ENCODE results near the gene GMDS. TPM values are rescaled to one million over a fixed set of nuclear protein-coding genes. Genes with fewer than 3 reads are reported as not detected.

Gene GMDS
- total RNA-seq, 2 experiments from 2014 or later, result 13.9 to 16.4 TPM

GRCh38 chr6:2147766-2148448 is 97.5 kb downstream of the GMDS start:
- CTCF ChIA-PET, result no interaction called here
- Mint-ChIP-seq H3K9me3 (no peaks in the 10 kb centered on the region), H3K4me1 (ENCODE audit: low read depth) (no peaks in the 10 kb centered on the region), H3K36me3 (ENCODE audit: low read depth) (no peaks in the 10 kb centered on the region), H3K4me3 (no peak overlapping the region), H3K27me3 (no peaks in the 10 kb centered on the region), H3K27ac (no peak overlapping the region)
- no peak overlapping the region for H3K27ac ChIP-seq (ENCODE audit: low read depth in 1 of 2, low read length in 2 of 2)
- TF ChIP-seq CTCF (IDR thresholded peaks at IDR 0.05), result no peak
- POLR2A ChIA-PET, result no interaction called here
- no peaks in the 10 kb centered on the region for H3K4me1 ChIP-seq (ENCODE audit: insufficient read depth, low read length)
- DNase-seq (no peak), ATAC-seq (ENCODE audit: poor library complexity) (no peak)
- H3K36me3 ChIP-seq (ENCODE audit: insufficient read depth, low read length), result no peaks in the 10 kb centered on the region
- H3K27me3 ChIP-seq (ENCODE audit: control insufficient read depth in 1 of 2, insufficient read depth in 2 of 2, low read length in 2 of 2), result no peaks in the 10 kb centered on the region
- no peak overlapping the region for H3K4me3 ChIP-seq (ENCODE audit: low read length)
- intact Hi-C loops (cut with DNase I, micrococcal nuclease), result no loop called here
- no peaks in the 10 kb centered on the region for H3K9me3 ChIP-seq (ENCODE audit: control insufficient read depth in 1 of 2, insufficient read depth in 1 of 2, low read length in 2 of 2)

- Histone ChIP-seq H3K27me3 (ENCODE audit: control insufficient read depth in 1 of 2, insufficient read depth in 2 of 2, low read length in 2 of 2) (no peaks in the 10 kb centered on the region), H3K36me3 (ENCODE audit: insufficient read depth, low read length) (no peaks in the 10 kb centered on the region), H3K4me3 (ENCODE audit: low read length) (no peak overlapping the region), H3K27ac (ENCODE audit: low read depth in 1 of 2, low read length in 2 of 2) (no peak overlapping the region), H3K9me3 (ENCODE audit: control insufficient read depth in 1 of 2, insufficient read depth in 1 of 2, low read length in 2 of 2) (no peaks in the 10 kb centered on the region), H3K4me1 (ENCODE audit: insufficient read depth, low read length) (no peaks in the 10 kb centered on the region)
- Mint-ChIP-seq H3K4me1 (ENCODE audit: low read depth) (peaks cover 1% of the 10 kb centered on the region), H3K36me3 (ENCODE audit: low read depth) (no peaks in the 10 kb centered on the region), H3K9me3 (no peaks in the 10 kb centered on the region), H3K27ac (no peak overlapping the region), H3K27me3 (no peaks in the 10 kb centered on the region), H3K4me3 (no peak overlapping the region)
- ChIA-PET POLR2A (no interaction called here), CTCF (no interaction called here)
- DNase-seq, result no peak
- intact Hi-C loops (cut with DNase I, micrococcal nuclease), result no loop called here
- ATAC-seq (ENCODE audit: poor library complexity), result no peak
- no peak for TF ChIP-seq CTCF (IDR thresholded peaks at IDR 0.05)
Measured at GRCh38 chr6:2147261-2147660, 98.1 kb downstream of the GMDS start.

- Histone ChIP-seq H3K27ac (ENCODE audit: low read depth in 1 of 2, low read length in 2 of 2) (no peak overlapping the region), H3K27me3 (ENCODE audit: control insufficient read depth in 1 of 2, insufficient read depth in 2 of 2, low read length in 2 of 2) (no peaks in the 10 kb centered on the region), H3K9me3 (ENCODE audit: control insufficient read depth in 1 of 2, insufficient read depth in 1 of 2, low read length in 2 of 2) (no peaks in the 10 kb centered on the region), H3K4me3 (ENCODE audit: low read length) (no peak overlapping the region), H3K4me1 (ENCODE audit: insufficient read depth, low read length) (no peaks in the 10 kb centered on the region), H3K36me3 (ENCODE audit: insufficient read depth, low read length) (no peaks in the 10 kb centered on the region)
- peaks cover 14% of the 10 kb centered on the region for H3K4me1 Mint-ChIP-seq (ENCODE audit: low read depth)
- H3K27ac Mint-ChIP-seq, result no peak overlapping the region
- no peak for TF ChIP-seq CTCF (IDR thresholded peaks at IDR 0.05)
- H3K36me3 Mint-ChIP-seq (ENCODE audit: low read depth), result no peaks in the 10 kb centered on the region
- POLR2A ChIA-PET, result no interaction called here
- H3K27me3 Mint-ChIP-seq, result no peaks in the 10 kb centered on the region
- ATAC-seq (ENCODE audit: poor library complexity), result no peak
- H3K9me3 Mint-ChIP-seq, result no peaks in the 10 kb centered on the region
- CTCF ChIA-PET, result no interaction called here
- no peak for DNase-seq
- intact Hi-C loops (cut with DNase I, micrococcal nuclease), result no loop called here
- no peak overlapping the region for H3K4me3 Mint-ChIP-seq
Measured at GRCh38 chr6:2144210-2144609, 101.2 kb downstream of the GMDS start.

Measured in CD4-positive, alpha-beta T cell (primary cell).